HG03196 (cell line): ENCODE results near the gene CLIP2.
"Not testable (repeated sequence)": the region's sequence is repeated elsewhere in the genome, so short reads cannot be mapped to it uniquely, and the experiment has no call there.

Experiments used
- ATAC-seq: cut with Tn5 transposase; IDR thresholded peaks from one replicate; pipeline ENCODE4 v1.9.1; 2021; ENCODE audit not compliant: unreplicated experiment

Gene CLIP2

GRCh38 chr7:74365322-74366022 lies 76.3 kb downstream of the CLIP2 start:
- no peak for ATAC-seq

DNA sequence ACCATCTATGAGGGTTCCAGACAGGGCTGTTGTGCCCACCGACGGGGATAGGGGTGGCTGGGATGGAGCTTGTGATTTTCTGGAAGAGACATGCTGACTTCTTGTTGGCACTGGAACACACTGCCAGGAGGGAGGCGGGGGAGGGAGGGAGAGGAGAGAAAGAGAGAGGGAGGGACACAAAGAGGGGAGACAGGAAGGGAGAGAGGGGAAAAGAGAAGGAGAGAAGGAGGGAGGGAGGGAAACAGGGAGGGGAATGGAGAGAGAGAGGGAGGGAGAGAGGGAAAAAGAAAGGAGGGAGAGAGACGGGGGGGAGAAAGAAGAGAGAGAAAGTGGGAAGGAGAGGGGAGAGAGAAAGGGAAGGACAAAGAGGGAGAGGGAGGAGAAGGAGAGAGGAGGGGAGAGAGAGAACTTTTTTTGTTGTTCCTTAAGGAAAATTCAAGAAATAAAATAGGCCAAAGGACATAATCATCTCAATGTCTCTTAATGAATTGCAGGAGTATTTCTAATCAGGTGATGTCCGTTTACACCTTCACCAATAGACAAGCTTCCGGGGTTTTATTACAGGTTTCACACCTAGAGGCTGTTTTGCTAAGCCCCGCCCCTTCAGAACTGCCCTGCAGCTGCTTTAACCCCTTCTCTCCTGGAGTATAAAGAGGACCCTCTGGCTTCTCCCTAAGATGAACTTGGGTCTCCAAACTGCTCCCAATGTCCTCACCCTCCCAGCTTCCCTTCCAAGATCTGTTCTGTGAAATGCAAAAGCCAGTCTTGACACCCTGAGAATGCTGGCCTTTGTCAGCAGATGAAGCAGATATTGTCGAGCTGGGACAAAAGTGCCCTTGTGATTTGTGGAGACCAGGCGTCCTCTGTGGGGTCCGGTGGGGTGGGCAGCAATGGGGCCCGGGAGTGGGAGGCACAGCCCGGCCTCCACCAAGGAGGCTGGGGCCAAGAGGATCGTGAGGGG lies 82.5 kb downstream of the CLIP2 start:
- no peak for ATAC-seq

GRCh38 chr7:74372511-74373111 lies 83.4 kb downstream of the CLIP2 start:
- no peak for ATAC-seq

DNA sequence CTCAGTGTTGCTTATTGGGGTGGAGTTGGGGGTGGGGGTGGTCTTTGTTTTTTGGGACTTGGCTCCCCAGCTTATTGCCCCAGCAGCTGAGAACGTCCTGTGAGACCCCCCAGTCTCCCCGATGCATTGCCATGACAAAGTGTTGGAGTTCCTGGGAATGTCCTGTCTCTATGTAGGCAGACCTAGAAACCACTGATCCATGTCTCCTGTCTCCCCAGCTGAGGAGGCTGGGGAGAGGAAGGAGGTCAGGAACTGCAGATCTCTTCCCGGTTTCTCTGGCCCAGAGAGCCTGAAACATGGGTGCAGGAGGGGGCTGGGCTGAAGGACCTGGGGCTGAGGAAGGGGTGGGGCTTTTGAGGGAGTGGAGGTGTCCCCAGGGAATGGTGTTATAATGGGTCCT lies 84.3 kb downstream of the CLIP2 start:
- no peak for ATAC-seq

- no peak for ATAC-seq
These were observed 86.6 kb downstream of the CLIP2 start for GRCh38 chr7:74375726-74376220.

GRCh38 chr7:74376256-74377036 lies 87.2 kb downstream of the CLIP2 start:
- ATAC-seq: no peak

DNA sequence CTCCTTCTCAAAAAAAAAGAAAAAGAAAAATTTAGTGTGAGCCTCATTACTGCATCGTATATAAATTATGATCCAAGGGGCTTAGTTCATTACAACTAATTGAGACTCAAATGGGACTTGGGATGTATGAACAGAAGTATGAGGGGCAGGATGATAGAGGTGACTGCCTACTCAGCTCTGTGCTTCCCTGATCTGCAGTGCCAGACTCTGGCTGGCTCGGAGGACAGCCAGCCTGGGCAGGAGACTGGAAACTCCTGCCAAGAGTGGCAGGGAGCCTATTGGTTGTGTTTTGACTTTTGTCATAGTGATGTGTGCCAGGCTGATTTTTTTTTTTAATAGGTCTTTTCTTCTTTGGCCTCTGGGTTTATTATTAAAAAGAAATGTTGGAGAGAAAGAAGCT lies 90.7 kb downstream of the CLIP2 start:
- no peak for ATAC-seq

DNA sequence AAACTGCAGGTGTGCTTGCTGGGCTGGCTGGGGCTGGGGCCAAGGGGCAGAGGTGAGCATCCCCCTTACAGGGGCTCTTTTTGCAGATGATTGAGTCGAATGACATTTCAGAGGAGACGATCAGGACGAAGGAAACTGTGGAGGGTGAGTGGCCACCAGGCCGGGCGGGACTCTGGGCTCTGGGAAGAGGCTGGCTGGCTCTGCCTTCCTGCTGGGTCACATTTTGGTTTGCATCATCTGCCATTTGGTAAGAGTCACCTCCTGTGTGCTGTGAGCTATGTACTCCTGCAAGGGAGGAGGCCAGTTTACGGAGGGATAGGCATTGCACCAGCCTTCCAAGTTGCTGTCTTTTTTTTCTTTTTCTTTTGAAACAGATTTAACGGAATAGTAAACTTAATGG lies 91.5 kb downstream of the CLIP2 start:
- ATAC-seq: no peak

DNA sequence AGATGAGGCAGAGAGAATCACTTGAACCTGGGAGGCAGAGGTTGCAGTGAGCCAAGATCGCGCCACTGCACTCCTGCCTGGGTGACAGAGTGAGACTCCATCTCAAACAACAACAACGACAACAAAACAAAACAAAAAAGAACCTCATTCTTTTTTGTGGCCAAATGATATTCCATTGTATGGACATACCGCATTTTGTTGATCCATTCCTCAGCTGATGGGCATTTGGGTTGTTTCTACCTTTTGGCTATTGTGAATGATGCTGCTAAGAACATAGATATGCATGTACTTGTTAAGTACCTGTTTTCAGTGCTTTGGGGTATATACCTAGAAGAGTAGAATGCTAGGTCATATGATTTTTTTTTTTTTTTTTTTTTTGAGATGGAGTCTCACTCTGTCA lies 94.9 kb downstream of the CLIP2 start:
- not testable (repeated sequence) for ATAC-seq

GRCh38 chr7:74384854-74385253 lies 95.6 kb downstream of the CLIP2 start:
- not testable (repeated sequence) for ATAC-seq

DNA sequence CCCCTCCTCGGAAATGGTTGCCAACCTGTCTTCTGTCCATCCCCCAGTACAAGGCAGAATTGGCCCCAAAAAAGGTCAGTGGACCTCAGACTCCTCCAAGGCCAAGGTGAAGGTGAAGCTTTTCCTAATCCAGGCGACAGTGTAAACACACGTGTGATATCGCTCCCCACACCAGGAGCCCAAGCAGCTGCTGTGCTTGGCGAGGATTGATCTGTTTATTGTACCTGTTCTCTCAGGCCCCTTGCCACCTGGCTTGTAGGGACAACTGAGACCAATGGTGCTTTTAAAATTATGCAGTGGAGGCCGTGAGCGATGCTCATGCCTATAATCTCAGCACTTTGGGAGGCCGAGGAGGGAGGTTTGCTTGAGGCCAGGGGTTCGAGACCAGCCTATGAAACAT lies 98.4 kb downstream of the CLIP2 start:
- ATAC-seq: no peak

GRCh38 chr7:74388880-74389415 lies 99.7 kb downstream of the CLIP2 start:
- no peak for ATAC-seq

DNA sequence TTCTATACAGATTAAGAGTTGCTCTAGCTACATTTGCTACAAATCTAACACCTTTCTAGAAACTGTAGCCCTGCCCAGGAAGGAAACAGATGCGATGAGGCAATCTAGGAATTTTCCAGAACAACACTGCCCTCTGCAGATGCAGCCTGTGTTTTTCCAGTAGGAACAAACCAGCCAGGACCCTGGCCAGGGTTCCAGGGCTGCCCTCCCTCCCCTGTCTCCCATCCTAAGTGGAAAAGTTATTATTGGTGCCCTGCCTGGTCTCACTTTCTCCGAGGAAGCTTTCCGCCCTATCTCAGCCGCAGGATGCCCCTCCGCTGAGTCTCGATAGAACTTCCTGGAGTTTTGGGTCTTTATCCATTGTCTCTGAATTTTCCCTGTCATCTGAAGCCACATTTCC lies 104.5 kb downstream of the CLIP2 start:
- ATAC-seq: not testable (repeated sequence)

DNA sequence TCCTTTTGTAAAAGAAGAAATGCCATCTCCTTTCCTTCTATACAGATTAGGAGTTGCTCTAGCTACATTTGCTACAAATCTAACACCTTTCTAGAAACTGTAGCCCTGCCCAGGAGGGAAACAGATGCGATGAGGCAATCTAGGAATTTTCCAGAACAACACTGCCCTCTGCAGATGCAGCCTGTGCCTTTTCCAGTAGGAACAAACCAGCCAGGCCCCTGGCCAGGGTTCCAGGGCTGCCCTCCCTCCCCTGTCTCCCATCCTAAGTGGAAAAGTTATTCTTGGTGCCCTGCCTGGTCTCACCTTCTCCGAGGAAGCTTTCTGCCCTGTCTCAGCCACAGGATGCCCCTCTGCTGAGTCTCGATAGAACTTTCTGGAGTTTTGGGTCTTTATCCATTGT lies 105.4 kb downstream of the CLIP2 start:
- not testable (repeated sequence) for ATAC-seq

GRCh38 chr7:74395745-74396311 lies 106.6 kb downstream of the CLIP2 start:
- no peak for ATAC-seq

- ATAC-seq: no peak
These were observed 107.8 kb downstream of the CLIP2 start for GRCh38 chr7:74396993-74397392.

DNA sequence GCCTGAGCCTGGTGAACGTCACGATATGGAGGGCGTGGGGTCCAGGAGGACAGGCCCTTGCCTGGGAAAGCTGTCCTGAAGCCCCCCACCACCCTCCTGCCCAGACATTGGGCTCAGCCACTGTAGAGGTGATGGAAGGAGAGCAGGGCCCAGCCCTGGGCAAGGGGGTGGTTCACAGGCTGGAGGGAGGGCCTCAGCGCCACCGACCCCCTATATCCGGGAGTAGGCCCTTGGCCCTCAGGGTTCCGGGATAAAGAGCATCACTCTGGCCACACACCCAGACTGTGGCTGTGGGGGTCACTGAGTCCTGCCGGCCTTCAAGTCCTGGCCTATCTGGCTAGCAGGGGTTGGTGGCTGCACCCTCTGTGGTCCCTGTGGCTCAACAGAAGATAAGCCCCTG lies 109.2 kb downstream of the CLIP2 start:
- no peak for ATAC-seq

DNA sequence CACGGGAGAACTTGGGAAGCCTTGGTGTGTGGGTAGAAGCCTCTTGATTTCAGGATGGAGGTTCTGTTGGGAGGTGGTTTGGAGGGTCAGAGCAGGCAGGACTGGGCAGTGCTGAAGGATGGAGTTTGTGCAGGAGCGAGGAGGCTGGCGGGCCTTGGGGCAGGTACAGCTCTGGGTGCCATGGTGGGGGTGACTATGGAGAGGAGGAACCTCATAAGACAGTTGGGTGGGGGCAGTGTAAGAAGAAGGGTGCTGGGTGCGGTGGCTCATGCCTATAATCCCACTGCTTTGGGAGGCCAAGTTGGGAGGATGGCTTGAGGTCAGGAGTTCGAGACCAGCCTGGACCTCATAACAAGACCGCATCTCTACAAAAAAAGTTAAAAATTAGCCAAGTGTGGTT lies 109.8 kb downstream of the CLIP2 start:
- ATAC-seq: no peak

GRCh38 chr7:74400420-74401136 lies 111.4 kb downstream of the CLIP2 start:
- no peak for ATAC-seq
